ENCODE data around the gene GPR25. TPM values are rescaled to one million over a fixed set of nuclear protein-coding genes. Genes with fewer than 3 reads are reported as not detected.

GPR25 gene
- total RNA-seq, 4 donors from 2014 or later, result 0.28 TPM; not detected in 3

DNA sequence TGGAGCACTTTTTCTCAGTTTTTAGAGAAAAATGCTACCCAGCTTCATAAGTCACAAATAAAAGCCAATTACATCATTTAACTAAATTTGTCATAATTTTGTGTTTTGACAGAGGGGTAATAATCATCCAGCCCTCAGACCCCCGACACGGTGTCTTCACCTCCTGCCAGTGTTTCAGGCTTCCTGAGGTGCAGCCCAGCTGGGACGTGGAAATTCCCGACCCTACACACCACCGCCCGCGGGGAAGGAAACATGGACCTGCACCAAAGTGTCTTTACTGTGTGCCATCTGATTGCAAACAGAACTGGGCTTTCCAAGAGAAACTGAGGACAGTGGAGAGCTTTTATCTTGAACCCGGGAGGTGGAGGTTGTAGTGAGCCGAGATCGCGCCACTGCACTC lies 14.3 kb downstream of the GPR25 start:
- Histone ChIP-seq H3K4me1 (peaks cover 0 to 5% of the 10 kb centered on the region in 2 donors), H3K27me3 (peaks cover 8 to 9% of the 10 kb centered on the region in 2 donors), H3K27ac (no peak overlapping the region), H3K9me3 (no peaks in the 10 kb centered on the region), H3K4me3 (no peak overlapping the region), H3K36me3 (no peaks in the 10 kb centered on the region)
- DNase-seq, result no peak
- no peak for TF ChIP-seq POLR2A (IDR thresholded peaks at IDR 0.05)
- TF ChIP-seq, protein P1, sequence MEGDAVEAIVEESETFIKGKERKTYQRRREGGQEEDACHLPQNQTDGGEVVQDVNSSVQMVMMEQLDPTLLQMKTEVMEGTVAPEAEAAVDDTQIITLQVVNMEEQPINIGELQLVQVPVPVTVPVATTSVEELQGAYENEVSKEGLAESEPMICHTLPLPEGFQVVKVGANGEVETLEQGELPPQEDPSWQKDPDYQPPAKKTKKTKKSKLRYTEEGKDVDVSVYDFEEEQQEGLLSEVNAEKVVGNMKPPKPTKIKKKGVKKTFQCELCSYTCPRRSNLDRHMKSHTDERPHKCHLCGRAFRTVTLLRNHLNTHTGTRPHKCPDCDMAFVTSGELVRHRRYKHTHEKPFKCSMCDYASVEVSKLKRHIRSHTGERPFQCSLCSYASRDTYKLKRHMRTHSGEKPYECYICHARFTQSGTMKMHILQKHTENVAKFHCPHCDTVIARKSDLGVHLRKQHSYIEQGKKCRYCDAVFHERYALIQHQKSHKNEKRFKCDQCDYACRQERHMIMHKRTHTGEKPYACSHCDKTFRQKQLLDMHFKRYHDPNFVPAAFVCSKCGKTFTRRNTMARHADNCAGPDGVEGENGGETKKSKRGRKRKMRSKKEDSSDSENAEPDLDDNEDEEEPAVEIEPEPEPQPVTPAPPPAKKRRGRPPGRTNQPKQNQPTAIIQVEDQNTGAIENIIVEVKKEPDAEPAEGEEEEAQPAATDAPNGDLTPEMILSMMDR (IDR thresholded peaks at IDR 0.05), result no peak
- intact Hi-C loops (cut with DNase I; ENCODE audit: low total_unique reads), result no loop called here

DNA sequence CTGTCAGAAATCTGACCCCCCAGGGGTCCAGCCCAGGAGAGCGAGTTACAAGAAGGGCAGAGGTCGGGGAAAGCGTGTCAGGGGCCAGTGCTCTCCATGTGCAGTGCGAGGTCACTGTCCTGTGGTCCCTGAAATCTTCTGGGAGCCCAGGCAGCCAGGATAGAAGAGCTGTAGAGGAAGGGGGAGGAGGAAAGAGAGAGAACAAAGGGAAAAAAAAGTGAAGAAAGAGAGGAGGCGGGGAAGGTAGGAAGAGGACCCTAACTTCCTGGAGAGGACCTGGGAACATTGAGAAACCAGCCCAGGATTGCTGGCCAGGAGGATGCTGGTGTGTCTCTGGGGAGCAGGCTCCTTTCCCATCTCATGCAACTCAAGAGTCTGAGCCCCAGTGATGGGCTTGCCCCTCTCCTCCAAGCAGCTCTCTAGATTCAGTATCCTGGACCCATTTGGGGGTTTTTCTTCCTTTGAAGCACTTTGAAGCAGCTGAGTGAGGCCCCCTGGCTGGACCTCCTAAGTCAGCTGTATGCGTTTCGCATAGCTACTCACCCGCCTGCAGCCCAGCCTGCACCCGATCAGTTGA lies 15.1 kb downstream of the GPR25 start:
- TF ChIP-seq, protein P1 (IDR thresholded peaks at IDR 0.05), result no peak
- no peak for TF ChIP-seq POLR2A (IDR thresholded peaks at IDR 0.05)
- peaks cover 0 to 5% of the 10 kb centered on the region in 2 donors for H3K4me1 ChIP-seq
- H3K9me3 ChIP-seq, result no peaks in the 10 kb centered on the region
- no peak overlapping the region for H3K4me3 ChIP-seq
- intact Hi-C loops (cut with DNase I; ENCODE audit: low total_unique reads), result no loop called here
- DNase-seq, result no peak
- no peak overlapping the region for H3K27ac ChIP-seq
- peaks cover 8 to 9% of the 10 kb centered on the region in 2 donors for H3K27me3 ChIP-seq
- H3K36me3 ChIP-seq, result no peaks in the 10 kb centered on the region

DNA sequence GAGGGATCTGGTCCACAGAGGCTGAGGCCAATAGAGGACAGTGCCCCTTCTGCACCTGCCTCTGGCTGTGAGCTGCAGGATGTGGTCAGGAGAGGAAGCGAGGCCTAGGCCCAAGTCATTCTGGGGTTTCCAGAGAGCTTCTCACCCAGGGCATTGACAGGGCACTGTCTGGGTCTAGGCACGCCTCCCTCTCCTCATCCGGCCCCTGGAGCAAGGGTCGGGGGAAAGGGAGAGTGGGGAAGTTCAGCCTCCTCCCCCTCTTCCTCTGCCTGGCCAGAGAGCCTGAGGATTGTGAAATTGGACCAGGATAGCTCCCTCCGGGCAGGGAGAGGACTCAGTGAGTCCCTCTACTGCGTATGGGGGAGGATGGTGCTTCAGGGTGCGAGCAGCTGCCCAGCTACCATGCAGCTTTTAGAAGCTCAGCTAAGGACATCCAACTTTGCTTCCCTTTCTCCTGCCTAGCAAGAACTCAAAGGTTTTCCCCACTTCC lies 15.6 kb downstream of the GPR25 start:
- Histone ChIP-seq H3K27ac (no peak overlapping the region), H3K36me3 (no peaks in the 10 kb centered on the region), H3K9me3 (no peaks in the 10 kb centered on the region), H3K4me1 (peaks cover 0 to 5% of the 10 kb centered on the region in 2 donors), H3K27me3 (peaks cover 8 to 9% of the 10 kb centered on the region in 2 donors), H3K4me3 (no peak overlapping the region)
- intact Hi-C loops (cut with DNase I; ENCODE audit: low total_unique reads), result no loop called here
- no peak for DNase-seq
- no peak for TF ChIP-seq POLR2A (IDR thresholded peaks at IDR 0.05)
- TF ChIP-seq, protein P1 (IDR thresholded peaks at IDR 0.05), result no peak

DNA sequence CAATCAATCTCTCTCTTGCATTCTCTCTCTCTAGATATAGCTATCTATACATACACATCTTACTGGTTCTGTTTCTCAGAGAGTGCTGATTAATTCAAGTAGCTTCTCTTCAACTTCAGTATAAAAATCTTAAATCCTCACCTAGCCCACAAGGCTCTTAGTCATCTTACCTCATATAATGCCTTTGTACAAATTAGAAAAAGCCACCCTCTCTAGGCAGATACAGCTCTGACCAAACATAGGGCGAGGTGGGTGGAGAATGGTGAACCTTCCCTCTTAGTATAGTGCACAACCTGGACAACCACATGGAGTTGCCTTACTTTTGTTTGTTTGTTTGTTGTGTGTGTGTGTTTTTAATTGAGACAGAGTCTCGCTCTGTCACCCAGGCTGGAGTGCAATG lies 16.8 kb downstream of the GPR25 start:
- Histone ChIP-seq H3K27me3 (peaks cover 8 to 9% of the 10 kb centered on the region in 2 donors), H3K36me3 (no peaks in the 10 kb centered on the region), H3K9me3 (no peaks in the 10 kb centered on the region), H3K27ac (no peak overlapping the region), H3K4me3 (no peak overlapping the region), H3K4me1 (peaks cover 0 to 5% of the 10 kb centered on the region in 2 donors)
- no peak for DNase-seq
- TF ChIP-seq, protein P1 (IDR thresholded peaks at IDR 0.05), result no peak
- no peak for TF ChIP-seq POLR2A (IDR thresholded peaks at IDR 0.05)
- intact Hi-C loops (cut with DNase I; ENCODE audit: low total_unique reads), result no loop called here

DNA sequence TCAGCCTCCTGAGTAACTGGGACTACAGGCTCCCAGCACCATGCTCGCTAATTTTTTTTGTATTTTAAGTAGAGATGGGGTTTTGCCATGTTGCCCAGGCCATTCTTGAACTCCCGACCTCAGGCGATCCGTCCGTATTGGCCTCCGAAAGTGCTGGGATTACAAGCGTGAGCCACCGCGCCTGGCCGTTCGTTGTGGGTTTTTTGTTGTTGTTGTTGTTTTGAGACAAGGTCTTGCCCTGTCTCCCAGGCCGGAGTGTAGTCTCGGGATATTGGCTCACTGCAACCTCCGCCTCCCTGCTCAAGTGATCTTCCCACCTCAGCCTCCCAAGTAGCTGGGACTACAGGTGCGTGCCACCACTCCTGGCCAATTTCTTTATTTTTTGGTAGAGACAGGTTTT lies 17.2 kb downstream of the GPR25 start:
- no peak for TF ChIP-seq POLR2A (IDR thresholded peaks at IDR 0.05)
- TF ChIP-seq, protein P1 (IDR thresholded peaks at IDR 0.05), result no peak
- H3K36me3 ChIP-seq, result no peaks in the 10 kb centered on the region
- H3K27me3 ChIP-seq, result peaks cover 8 to 9% of the 10 kb centered on the region in 2 donors
- no peak overlapping the region for H3K4me3 ChIP-seq
- intact Hi-C loops (cut with DNase I; ENCODE audit: low total_unique reads), result no loop called here
- no peaks in the 10 kb centered on the region for H3K9me3 ChIP-seq
- H3K27ac ChIP-seq, result no peak overlapping the region
- no peak for DNase-seq
- H3K4me1 ChIP-seq, result peaks cover 0 to 5% of the 10 kb centered on the region in 2 donors

Measured in uterus (tissue), 4 donors.